GM12892 (cell line): ENCODE results near the gene BIN1.
A peak's percentile ranks its signal among the peaks of the same experiment; 100 is the strongest.

Experiments used
- DNase-seq: peaks from one replicate; pipeline ENCODE4 v3.0.0; 2011; ENCODE audit not compliant: insufficient read length
- FAIRE-seq: peaks from 2 replicates; lab custom pipeline; 2011; peaks lifted over from hg19 to GRCh38; lab: Jason Lieb, UNC
- POLR2A ChIP-seq: IDR thresholded peaks from 2 replicates; pipeline ENCODE4 v1.6.1; 2011; ENCODE audit warnings: low read depth, low read length, control low read depth
- POLR2AphosphoS5 ChIP-seq: IDR thresholded peaks from 2 replicates; pipeline ENCODE4 v1.6.1; 2011; ENCODE audit warnings: low read depth, low read length, control low read depth
- TAF1 ChIP-seq: IDR thresholded peaks from 2 replicates; pipeline ENCODE4 v1.6.1; 2011; ENCODE audit warnings: low read depth, mild to moderate bottlenecking, control low read depth, low read length, borderline replicate concordance

BIN1 gene

DNA sequence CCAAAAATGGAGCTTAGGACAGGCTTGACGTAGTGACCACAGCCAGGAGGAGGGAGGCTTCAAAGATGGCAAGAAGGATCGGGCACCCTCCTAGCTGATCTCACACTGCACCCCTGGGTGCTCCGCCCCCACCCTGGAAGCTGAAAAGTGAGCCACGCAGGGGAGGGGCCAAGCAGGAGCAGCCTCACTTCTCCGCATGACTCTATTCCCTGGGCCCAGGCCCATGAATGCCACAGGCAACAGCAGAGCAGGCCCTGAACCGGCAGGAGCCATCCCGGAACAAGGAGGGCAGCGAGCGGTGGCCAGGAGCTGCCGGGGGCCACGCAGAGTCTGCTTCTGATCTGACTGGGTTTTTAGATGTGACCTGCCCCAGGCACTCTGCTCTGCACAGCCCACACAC is 30.0 kb downstream of the BIN1 start:
- FAIRE-seq: no peak
- no peak for DNase-seq
- no peak for TF ChIP-seq POLR2A
- TF ChIP-seq POLR2AphosphoS5: no peak
- TF ChIP-seq TAF1: no peak

DNA sequence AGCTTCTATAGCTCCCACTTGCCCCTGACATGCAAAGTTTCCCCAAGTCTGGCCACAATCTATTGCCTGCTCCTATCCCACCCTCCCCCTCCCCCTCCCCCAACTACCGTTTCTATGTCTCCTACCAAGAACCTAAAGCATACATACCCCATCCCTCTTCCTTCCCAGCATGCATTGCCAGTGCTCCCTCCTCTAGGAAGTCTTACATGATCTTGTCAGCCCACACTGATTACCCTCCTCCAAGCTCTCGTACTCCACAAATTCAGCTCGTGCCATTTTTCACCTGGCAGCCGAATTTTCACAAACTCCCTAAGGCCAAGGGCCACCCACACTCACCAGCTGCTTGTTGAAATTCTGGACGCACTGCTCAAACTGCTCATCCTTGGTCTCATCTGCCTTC is 30.7 kb downstream of the BIN1 start:
- DNase-seq: no peak
- TF ChIP-seq POLR2AphosphoS5: no peak
- no peak for TF ChIP-seq TAF1
- TF ChIP-seq POLR2A: no peak
- no peak for FAIRE-seq

DNA sequence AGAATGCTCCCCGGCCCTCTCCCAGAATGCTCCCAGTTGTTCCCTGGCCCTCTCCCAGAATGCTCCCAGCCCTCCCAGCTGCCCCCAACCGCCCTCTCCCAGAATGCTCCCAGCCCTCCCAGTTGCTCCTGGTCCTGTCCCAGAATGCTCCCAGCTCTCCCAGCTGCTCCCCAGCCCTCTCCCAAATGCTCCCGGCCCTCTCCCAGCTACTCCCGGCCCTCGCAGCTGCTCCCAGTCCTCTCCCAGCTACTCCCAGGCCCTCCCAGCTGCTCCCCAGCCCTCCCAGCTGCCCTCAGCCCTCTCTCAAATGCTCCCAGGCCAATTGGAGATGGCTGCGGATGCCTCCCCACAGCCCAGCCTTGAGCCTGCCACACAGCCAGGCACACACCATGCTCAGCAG is 31.1 kb downstream of the BIN1 start:
- no peak for DNase-seq
- no peak for FAIRE-seq
- TF ChIP-seq POLR2A (no peak), POLR2AphosphoS5 (no peak), TAF1 (no peak)

DNA sequence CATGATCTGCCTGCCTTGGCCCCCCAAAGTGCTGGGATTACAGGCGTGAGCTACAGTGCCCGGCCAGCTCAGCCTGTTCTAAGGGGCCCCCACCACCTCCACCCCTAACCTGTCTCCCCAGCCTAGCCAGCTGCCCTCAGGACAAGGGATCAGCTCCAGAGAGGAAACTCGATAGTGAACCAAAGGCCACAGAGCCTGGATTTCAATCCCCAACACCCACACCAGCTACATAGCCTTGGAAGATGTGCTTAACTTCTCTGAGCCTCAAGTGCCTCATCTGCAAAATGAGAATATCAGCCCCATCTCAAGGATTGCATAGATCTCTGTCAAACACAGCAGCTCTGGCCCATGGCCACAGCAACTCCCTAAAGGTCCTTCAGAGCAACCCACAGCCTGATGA is 32.0 kb downstream of the BIN1 start:
- DNase-seq (no peak), FAIRE-seq (no peak)
- TF ChIP-seq TAF1 (no peak), POLR2AphosphoS5 (no peak), POLR2A (no peak)

DNA sequence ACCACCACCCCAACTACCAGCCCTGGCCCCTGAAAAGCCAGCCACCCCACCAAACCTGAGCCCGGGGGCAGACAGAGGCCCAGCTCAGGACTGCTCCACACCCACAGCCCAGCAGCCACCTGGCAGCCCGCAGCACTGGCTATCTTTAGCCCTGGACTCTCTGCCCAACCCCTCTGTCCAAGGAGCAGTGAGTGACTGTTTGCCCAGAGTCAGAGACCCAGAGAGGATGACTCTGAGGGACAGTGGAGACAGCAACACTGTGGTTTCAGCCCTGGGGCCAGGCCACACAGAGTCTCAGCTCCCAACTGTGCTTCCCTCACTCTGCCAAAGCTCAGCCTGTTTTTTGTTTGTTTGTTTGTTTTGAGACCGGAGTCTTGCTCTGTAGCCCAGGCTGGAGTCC is 32.6 kb downstream of the BIN1 start:
- DNase-seq: no peak
- no peak for FAIRE-seq
- TF ChIP-seq TAF1 (no peak), POLR2AphosphoS5 (no peak), POLR2A (no peak)

DNA sequence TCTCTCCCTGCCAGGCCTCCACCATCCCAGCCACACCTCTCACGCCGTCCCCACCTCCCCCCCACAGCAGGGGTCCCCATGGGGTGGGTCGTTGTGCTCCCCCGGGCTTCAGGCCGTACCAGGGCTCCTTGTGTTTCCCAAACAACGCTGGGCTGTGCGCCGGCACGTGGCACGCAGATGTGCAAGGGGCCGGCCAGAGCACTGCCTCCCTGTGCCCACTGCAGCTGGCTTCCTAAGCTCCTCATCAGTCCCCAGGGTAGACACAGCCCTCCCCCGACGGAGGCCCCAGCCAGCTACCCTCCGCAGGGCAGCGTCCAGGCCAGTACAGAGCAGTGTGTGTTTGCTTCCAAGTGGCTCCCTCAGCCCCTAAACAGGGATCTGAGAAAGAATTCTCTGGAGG is 34.0 kb downstream of the BIN1 start:
- DNase-seq: no peak
- TF ChIP-seq TAF1 (no peak), POLR2AphosphoS5 (no peak), POLR2A (no peak)
- no peak for FAIRE-seq

DNA sequence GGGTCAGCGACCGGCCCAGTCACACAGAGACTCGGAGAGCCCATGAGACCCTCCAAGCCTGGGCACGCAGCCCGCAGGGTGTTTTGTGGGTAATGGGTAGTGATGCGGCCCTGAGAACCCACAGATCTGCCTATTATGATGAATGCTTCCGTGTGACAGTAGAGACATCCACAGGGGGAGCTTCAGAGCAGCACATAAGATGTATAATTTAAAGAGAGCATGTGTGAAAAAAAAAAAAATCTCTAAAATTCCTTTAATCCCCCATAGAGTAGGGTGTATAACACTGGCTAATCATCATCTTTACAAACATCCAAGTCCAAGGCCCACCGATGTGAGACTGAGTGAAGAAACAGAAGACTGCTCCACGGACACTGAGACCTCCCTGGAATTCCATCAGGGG is 34.6 kb downstream of the BIN1 start:
- DNase-seq (no peak), FAIRE-seq (no peak)
- TF ChIP-seq TAF1: no peak
- no peak for TF ChIP-seq POLR2A
- TF ChIP-seq POLR2AphosphoS5: no peak

DNA sequence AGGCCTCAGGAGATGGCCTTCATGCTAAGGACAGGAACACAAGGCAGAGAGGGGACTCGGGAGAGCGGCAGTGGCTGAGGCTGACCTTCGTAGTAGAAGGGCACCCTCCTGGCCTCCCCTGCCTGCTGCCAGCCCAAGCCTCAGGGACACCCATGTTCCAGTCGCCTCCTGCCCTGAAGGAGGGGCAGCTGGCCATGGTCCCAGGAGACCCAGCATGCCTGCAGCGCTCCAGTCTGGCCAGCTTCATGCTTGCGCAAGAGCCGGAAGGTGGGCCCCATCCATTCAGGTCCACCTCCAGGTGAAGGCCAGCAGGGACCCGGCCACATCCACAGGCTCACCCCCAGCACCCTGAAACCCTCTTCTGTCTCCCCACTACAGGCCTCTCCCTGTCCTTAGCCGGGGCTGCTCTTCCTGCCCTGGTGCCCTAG is 35.0 kb downstream of the BIN1 start:
- TF ChIP-seq TAF1 (no peak), POLR2A (no peak), POLR2AphosphoS5 (no peak)
- FAIRE-seq (no peak), DNase-seq (no peak)

DNA sequence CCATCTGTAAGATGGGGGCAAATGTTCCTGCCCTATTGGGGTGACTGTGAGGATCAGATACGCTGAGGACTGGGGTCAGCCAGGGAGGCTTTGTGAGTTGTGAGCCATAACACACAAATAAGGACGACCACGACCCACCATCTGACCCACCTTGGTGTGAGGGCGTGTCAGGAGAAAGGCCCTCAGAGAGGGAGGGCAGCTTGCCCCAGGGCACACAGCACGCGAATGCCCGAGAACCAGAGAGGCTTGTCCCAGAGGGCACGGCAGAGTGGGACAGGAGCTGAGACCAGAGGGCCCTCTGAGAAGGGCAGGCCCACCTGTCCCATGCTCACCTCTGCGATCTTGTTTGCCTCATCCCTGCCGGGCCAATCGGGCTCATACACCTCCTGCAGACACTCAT is 36.7 kb downstream of the BIN1 start:
- FAIRE-seq (no peak), DNase-seq (no peak)
- TF ChIP-seq POLR2AphosphoS5: no peak

DNA sequence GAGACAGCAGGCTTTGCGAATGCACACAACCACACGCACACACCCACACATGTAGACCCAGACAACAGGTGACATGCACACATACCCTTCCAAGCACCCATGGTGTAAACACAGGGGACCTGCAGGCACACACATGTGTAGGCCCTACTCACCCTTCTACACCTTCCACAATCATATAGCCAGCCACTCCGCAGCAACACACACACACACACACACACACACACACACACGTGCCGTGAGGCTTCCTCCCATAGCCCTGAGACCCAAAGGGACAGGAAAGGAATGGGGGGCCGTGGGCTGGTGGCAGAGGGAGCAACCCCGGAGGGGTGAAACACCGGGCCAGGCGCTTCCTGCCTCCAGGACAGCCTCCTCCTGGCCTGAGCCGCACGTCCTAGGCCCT is 37.4 kb downstream of the BIN1 start:
- DNase-seq: no peak
- no peak for FAIRE-seq
- TF ChIP-seq POLR2AphosphoS5: no peak
- TF ChIP-seq TAF1: no peak
- TF ChIP-seq POLR2A: no peak

DNA sequence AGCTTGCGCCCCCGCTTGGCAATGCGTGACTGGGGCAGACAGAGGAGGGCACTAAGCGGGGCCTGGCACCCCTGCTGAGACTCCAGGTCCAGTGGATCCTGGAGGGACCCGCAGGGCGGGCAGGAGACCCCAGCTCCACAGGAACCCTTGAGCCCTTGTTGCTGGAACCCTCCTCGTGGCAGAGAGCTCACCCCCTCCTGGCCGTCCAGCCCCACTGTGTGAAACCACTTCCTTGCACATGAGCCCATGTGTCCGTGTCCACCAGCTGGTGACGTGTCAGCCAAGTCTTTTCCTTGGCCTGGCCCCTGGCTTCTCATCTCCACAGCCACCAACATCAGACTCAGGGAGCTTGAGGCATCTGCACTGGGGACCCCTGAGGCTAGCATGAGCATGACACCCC is 38.0 kb downstream of the BIN1 start:
- TF ChIP-seq POLR2A: no peak
- no peak for FAIRE-seq
- DNase-seq: no peak

DNA sequence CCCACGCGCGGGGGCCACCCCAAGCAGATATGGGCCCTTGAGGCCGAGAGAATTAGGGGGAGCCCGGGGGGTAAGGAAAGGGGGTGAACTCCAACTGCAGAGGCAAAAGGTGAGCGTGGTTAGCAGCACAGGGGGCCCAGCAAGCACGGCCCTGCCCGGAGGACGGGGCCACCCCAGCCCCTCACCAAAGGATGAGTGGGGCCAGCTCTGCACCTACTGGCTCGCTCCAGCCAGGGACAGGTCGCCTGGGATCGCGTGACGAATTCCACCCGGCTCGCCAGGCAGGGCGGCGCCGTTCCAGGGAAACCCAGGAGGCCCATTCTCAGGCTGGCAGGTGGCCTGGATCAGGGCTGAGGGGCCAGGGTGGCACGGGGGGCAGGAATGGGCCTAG is 38.6 kb downstream of the BIN1 start:
- TF ChIP-seq POLR2A (no peak), TAF1 (no peak), POLR2AphosphoS5 (no peak)
- no peak for DNase-seq
- no peak for FAIRE-seq

DNA sequence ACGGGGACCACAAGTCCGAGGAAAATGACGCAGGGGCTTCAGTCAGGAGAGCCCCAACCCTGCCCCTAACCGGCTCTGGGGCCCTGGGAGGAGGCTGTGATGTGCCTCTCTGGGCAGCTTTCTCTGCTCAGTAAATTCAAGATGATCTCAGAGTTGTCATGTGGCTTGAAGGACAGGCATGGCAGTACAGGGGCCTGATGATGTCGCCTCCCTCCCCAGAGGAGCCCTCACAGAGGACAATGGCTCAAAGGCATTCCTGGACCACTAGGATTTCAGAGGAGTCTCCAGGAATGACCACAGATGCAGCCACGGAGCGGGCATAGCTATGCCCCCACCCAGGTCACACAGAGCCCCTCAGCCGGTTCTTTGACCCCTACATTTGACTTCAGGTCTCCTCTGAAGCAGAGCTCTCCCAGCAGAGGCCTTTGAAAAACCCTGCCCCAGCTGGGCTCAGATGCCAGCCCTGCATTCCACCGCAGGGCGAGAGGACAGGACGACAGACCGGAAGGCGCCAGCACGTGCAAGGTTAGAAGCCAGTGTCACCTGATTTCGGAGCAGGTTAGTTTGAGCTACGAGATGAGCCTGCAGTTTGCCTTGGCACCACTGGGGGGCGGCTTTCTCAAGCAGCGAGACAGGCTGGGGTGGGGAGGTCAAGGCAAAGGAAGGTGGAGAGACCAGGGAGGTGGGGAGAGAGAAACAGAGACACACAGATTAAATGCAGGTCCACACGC is 39.2 kb downstream of the BIN1 start:
- FAIRE-seq (peak; percentile 83), DNase-seq (peak; percentile 70)
- TF ChIP-seq POLR2AphosphoS5: no peak

DNA sequence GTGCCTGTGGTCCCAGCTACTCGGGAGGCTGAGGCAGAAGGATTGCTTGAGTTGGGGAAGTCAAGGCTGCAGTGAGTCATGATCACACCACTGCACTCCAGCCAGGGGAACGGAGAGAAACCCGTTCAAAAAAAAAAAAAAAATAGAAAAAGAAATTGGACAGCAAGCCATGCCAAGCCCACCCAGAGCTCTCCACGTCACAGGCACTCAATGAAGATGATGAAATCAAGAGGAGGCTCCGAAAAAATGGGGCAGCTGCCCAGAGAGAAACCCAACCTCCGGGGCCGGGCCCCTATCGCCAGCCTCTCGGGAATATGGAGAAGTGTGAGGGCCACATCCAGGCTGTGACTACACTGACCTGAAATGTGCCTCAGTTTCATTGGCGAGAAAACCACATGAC is 40.0 kb downstream of the BIN1 start:
- no peak for DNase-seq
- TF ChIP-seq POLR2AphosphoS5 (no peak), TAF1 (no peak), POLR2A (no peak)
- no peak for FAIRE-seq
